ENCODE results near the gene PSMB8.

PSMB8 gene

GRCh38 chr6:32868257-32868788, 24.5 kb upstream of the PSMB8 start:
- H2AFZ ChIP-seq (ENCODE audit: low read depth), result no peak overlapping the region
- H4K20me1 ChIP-seq (ENCODE audit: insufficient read depth), result no peaks in the 10 kb centered on the region
- TF ChIP-seq, protein P1, sequence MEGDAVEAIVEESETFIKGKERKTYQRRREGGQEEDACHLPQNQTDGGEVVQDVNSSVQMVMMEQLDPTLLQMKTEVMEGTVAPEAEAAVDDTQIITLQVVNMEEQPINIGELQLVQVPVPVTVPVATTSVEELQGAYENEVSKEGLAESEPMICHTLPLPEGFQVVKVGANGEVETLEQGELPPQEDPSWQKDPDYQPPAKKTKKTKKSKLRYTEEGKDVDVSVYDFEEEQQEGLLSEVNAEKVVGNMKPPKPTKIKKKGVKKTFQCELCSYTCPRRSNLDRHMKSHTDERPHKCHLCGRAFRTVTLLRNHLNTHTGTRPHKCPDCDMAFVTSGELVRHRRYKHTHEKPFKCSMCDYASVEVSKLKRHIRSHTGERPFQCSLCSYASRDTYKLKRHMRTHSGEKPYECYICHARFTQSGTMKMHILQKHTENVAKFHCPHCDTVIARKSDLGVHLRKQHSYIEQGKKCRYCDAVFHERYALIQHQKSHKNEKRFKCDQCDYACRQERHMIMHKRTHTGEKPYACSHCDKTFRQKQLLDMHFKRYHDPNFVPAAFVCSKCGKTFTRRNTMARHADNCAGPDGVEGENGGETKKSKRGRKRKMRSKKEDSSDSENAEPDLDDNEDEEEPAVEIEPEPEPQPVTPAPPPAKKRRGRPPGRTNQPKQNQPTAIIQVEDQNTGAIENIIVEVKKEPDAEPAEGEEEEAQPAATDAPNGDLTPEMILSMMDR (conservative IDR thresholded peaks at IDR 0.05; ENCODE audit: low read depth, low read length), result peak; percentile 95
- H3K36me3 ChIP-seq (ENCODE audit: insufficient read depth), result no peaks in the 10 kb centered on the region
- no peak overlapping the region for H3K27ac ChIP-seq
- H3K27me3 ChIP-seq (ENCODE audit: insufficient read depth, low read depth), result no peaks in the 10 kb centered on the region
- H3K9ac ChIP-seq, result no peak overlapping the region
- no peak overlapping the region for H3K4me3 ChIP-seq (IDR thresholded peaks at IDR 0.05; ENCODE audit: insufficient read depth, low read depth, low read length)
- H3K4me2 ChIP-seq, result no peak overlapping the region
- no peaks in the 10 kb centered on the region for H3K79me2 ChIP-seq (ENCODE audit: insufficient read depth, low read depth)
- H3K4me1 ChIP-seq (ENCODE audit: low read depth, poor library complexity, severe bottlenecking), result peaks cover 9% of the 10 kb centered on the region

GRCh38 chr6:32867554-32868256, 23.9 kb upstream of the PSMB8 start:
- Histone ChIP-seq H4K20me1 (ENCODE audit: insufficient read depth) (no peaks in the 10 kb centered on the region), H3K4me3 (IDR thresholded peaks at IDR 0.05; ENCODE audit: insufficient read depth, low read depth, low read length) (no peak overlapping the region), H3K27ac (no peak overlapping the region), H3K27me3 (ENCODE audit: insufficient read depth, low read depth) (no peaks in the 10 kb centered on the region), H3K36me3 (ENCODE audit: insufficient read depth) (no peaks in the 10 kb centered on the region), H3K9ac (no peak overlapping the region), H3K4me2 (no peak overlapping the region), H2AFZ (ENCODE audit: low read depth) (no peak overlapping the region), H3K79me2 (ENCODE audit: insufficient read depth, low read depth) (no peaks in the 10 kb centered on the region), H3K4me1 (ENCODE audit: low read depth, poor library complexity, severe bottlenecking) (peaks cover 9% of the 10 kb centered on the region)
- TF ChIP-seq, protein P1 (conservative IDR thresholded peaks at IDR 0.05; ENCODE audit: low read depth, low read length), result no peak

- no peak overlapping the region for H3K4me2 ChIP-seq
- TF ChIP-seq, protein P1 (conservative IDR thresholded peaks at IDR 0.05; ENCODE audit: low read depth, low read length), result no peak
- no peak overlapping the region for H2AFZ ChIP-seq (ENCODE audit: low read depth)
- H3K27me3 ChIP-seq (ENCODE audit: insufficient read depth, low read depth), result no peaks in the 10 kb centered on the region
- H4K20me1 ChIP-seq (ENCODE audit: insufficient read depth), result no peaks in the 10 kb centered on the region
- H3K9ac ChIP-seq, result no peak overlapping the region
- no peaks in the 10 kb centered on the region for H3K79me2 ChIP-seq (ENCODE audit: insufficient read depth, low read depth)
- no peak overlapping the region for H3K4me3 ChIP-seq (IDR thresholded peaks at IDR 0.05; ENCODE audit: insufficient read depth, low read depth, low read length)
- no peak overlapping the region for H3K27ac ChIP-seq
- peaks cover 9% of the 10 kb centered on the region for H3K4me1 ChIP-seq (ENCODE audit: low read depth, poor library complexity, severe bottlenecking)
- H3K36me3 ChIP-seq (ENCODE audit: insufficient read depth), result no peaks in the 10 kb centered on the region
Measured at GRCh38 chr6:32867022-32867477, 23.2 kb upstream of the PSMB8 start.

GRCh38 chr6:32865724-32866443, 22.0 kb upstream of the PSMB8 start:
- Histone ChIP-seq H3K9ac (no peak overlapping the region), H2AFZ (ENCODE audit: low read depth) (no peak overlapping the region), H3K36me3 (ENCODE audit: insufficient read depth) (no peaks in the 10 kb centered on the region), H3K4me1 (ENCODE audit: low read depth, poor library complexity, severe bottlenecking) (peaks cover 13% of the 10 kb centered on the region), H3K27me3 (ENCODE audit: insufficient read depth, low read depth) (no peaks in the 10 kb centered on the region), H3K79me2 (ENCODE audit: insufficient read depth, low read depth) (no peaks in the 10 kb centered on the region), H3K4me3 (IDR thresholded peaks at IDR 0.05; ENCODE audit: insufficient read depth, low read depth, low read length) (no peak overlapping the region), H4K20me1 (ENCODE audit: insufficient read depth) (no peaks in the 10 kb centered on the region), H3K27ac (no peak overlapping the region), H3K4me2 (no peak overlapping the region)
- TF ChIP-seq, protein P1 (conservative IDR thresholded peaks at IDR 0.05; ENCODE audit: low read depth, low read length), result no peak

All from KMS-11 (cell line).